CD4-positive, alpha-beta T cell (primary cell): ENCODE measurements around the gene CDH8. TPM values are rescaled to one million over a fixed set of nuclear protein-coding genes. Genes with fewer than 3 reads are reported as not detected.

Source experiments
- ATAC-seq: fragments of 200-7000 bp; cut with Tn5 transposase; one replicate; pipeline ENCODE4 v1.10.0; 2022; ENCODE audit warnings: mild to moderate bottlenecking; ENCODE audit not compliant: poor library complexity
- CTCF ChIA-PET: fragments of 350-600 bp; sonication (Branson Sonifier 250); formaldehyde crosslinking; loops from one replicate; lab custom pipeline; 2021; ENCODE audit warnings: antibody characterized with exemption, inconsistent platforms; lab: Charles Lee
- POLR2A ChIA-PET: fragments of 350-600 bp; sonication (Branson Sonifier 250); formaldehyde crosslinking; loops from one replicate; lab custom pipeline; 2021; ENCODE audit warnings: antibody characterized with exemption, inconsistent platforms; lab: Charles Lee
- DNase-seq, 14 experiments: peaks; one replicate each; pipeline ENCODE4 v3.0.0-alpha.2; 2013 to 2020; ENCODE audit warnings: mixed read lengths in 2 of 14
- H3K27ac ChIP-seq, 2 donors: one replicate each; pipeline versions ENCODE4 v1.5.1 to v1.7.0; 2013; ENCODE audit warnings: low read length in 2 of 2, low read depth in 1 of 2, mild to moderate bottlenecking in 1 of 2
- H3K27me3 ChIP-seq, 2 experiments: 1 replicate in 1 of 2; 2 replicates in 1 of 2; pipeline versions ENCODE4 v1.6.1 to v1.7.0; 2013; ENCODE audit warnings: low read length in 2 of 2, control low read depth in 1 of 2, mild to moderate bottlenecking in 1 of 2, moderate library complexity in 1 of 2; ENCODE audit not compliant: insufficient read depth in 2 of 2, control insufficient read depth in 1 of 2
- H3K36me3 ChIP-seq: one replicate; pipeline ENCODE4 v1.6.1; 2013; ENCODE audit warnings: low read length, control low read depth; ENCODE audit not compliant: insufficient read depth
- H3K4me1 ChIP-seq: one replicate; pipeline ENCODE4 v1.6.1; 2013; ENCODE audit warnings: low read length, control low read depth; ENCODE audit not compliant: insufficient read depth
- H3K4me3 ChIP-seq: one replicate; pipeline ENCODE4 v1.5.1; 2013; ENCODE audit warnings: mild to moderate bottlenecking, low read length, moderate library complexity
- H3K9me3 ChIP-seq, 2 experiments: 1 replicate in 1 of 2; 2 replicates in 1 of 2; pipeline versions ENCODE4 v1.6.1 to v1.7.0; 2013; ENCODE audit warnings: low read length in 2 of 2, mild to moderate bottlenecking in 2 of 2, control low read depth in 1 of 2, moderate library complexity in 1 of 2; ENCODE audit not compliant: control insufficient read depth in 1 of 2, insufficient read depth in 1 of 2
- H3K27ac Mint-ChIP-seq: one replicate; pipeline ENCODE4 v1.8.0; 2020; ENCODE audit warnings: mixed read lengths
- H3K27me3 Mint-ChIP-seq: one replicate; pipeline ENCODE4 v1.8.0; 2021; ENCODE audit warnings: mixed read lengths
- H3K36me3 Mint-ChIP-seq: one replicate; pipeline ENCODE4 v1.8.0; 2021; ENCODE audit warnings: low read depth, mixed read lengths
- H3K4me1 Mint-ChIP-seq: one replicate; pipeline ENCODE4 v1.8.0; 2021; ENCODE audit warnings: low read depth, mixed read lengths
- H3K4me3 Mint-ChIP-seq: one replicate; pipeline ENCODE4 v1.8.0; 2020; ENCODE audit warnings: mild to moderate bottlenecking, mixed read lengths
- H3K9me3 Mint-ChIP-seq: one replicate; pipeline ENCODE4 v1.8.0; 2020; ENCODE audit warnings: mixed read lengths
- intact Hi-C, 2 experiments: fragments of 100-400 bp; cut with DNase I in 1 of 2; cut with micrococcal nuclease in 1 of 2; formaldehyde crosslinking; loops; one replicate each; pipeline versions ENCODE4 v1.15.1 to v1.9.0; 2023 to 2025; cut with DNase I, micrococcal nuclease
- total RNA-seq, 174 experiments: library from RNA in 2 of 174; stranded (reverse) in 2 of 174; gene quantifications; one replicate each; pipeline ENCODE4 v1.2.3 and lab custom pipeline; 2021 to 2026
- TF ChIP-seq, protein P1 (sequence below): fragments of 200-600 bp; IDR thresholded peaks from one replicate; pipeline ENCODE4 v1.8.0; 2022; ENCODE audit warnings: antibody characterized with exemption, mild to moderate bottlenecking

Gene CDH8
- total RNA-seq, 2 experiments from 2014 or later: not detected

- no peaks in the 10 kb centered on the region for H3K27me3 Mint-ChIP-seq
- H3K4me1 ChIP-seq: no peaks in the 10 kb centered on the region
- TF ChIP-seq, protein P1, sequence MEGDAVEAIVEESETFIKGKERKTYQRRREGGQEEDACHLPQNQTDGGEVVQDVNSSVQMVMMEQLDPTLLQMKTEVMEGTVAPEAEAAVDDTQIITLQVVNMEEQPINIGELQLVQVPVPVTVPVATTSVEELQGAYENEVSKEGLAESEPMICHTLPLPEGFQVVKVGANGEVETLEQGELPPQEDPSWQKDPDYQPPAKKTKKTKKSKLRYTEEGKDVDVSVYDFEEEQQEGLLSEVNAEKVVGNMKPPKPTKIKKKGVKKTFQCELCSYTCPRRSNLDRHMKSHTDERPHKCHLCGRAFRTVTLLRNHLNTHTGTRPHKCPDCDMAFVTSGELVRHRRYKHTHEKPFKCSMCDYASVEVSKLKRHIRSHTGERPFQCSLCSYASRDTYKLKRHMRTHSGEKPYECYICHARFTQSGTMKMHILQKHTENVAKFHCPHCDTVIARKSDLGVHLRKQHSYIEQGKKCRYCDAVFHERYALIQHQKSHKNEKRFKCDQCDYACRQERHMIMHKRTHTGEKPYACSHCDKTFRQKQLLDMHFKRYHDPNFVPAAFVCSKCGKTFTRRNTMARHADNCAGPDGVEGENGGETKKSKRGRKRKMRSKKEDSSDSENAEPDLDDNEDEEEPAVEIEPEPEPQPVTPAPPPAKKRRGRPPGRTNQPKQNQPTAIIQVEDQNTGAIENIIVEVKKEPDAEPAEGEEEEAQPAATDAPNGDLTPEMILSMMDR: no peak
- H3K27ac ChIP-seq: no peak overlapping the region
- H3K36me3 Mint-ChIP-seq: no peaks in the 10 kb centered on the region
- H3K4me1 Mint-ChIP-seq: no peaks in the 10 kb centered on the region
- H3K27me3 ChIP-seq: no peaks in the 10 kb centered on the region
- H3K4me3 Mint-ChIP-seq: no peak overlapping the region
- H3K4me3 ChIP-seq: no peak overlapping the region
- ChIA-PET CTCF (no interaction called here), POLR2A (no interaction called here)
- H3K36me3 ChIP-seq: no peaks in the 10 kb centered on the region
- H3K9me3 ChIP-seq: peaks cover 6 to 9% of the 10 kb centered on the region in 2 experiments
- H3K27ac Mint-ChIP-seq: no peak overlapping the region
- DNase-seq (no peak), ATAC-seq (no peak)
- H3K9me3 Mint-ChIP-seq: peaks cover 25% of the 10 kb centered on the region
- intact Hi-C loops: no loop called here
These were observed 83.4 kb downstream of the CDH8 start for GRCh38 chr16:61952841-61953240.

GRCh38 chr16:61948414-61948813 is 87.8 kb downstream of the CDH8 start:
- no peaks in the 10 kb centered on the region for H3K36me3 Mint-ChIP-seq
- POLR2A ChIA-PET: no interaction called here

DNA sequence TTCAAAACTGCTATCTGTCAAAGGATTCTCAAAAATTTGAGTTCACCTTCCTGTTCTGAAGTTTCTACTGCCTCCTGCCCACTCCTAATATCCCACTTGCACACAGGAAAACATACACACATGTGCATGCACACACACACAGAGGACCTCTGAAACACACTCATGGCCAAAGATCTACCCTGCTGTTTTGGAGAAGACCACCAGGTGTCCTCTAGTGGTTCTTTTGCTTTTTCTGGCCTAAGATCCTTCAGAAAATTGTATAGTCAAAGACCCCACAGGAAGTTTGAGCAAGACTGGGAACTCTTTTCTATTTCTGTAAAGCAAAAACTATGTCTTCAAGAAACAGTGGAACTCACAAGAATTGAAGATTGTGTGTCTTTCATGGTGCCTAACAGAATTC is 90.2 kb downstream of the CDH8 start:
- TF ChIP-seq, protein P1: no peak
- no peak overlapping the region for H3K4me3 ChIP-seq
- POLR2A ChIA-PET: no interaction called here
- no peaks in the 10 kb centered on the region for H3K4me1 Mint-ChIP-seq
- peaks cover 20% of the 10 kb centered on the region for H3K9me3 Mint-ChIP-seq
- no peaks in the 10 kb centered on the region for H3K36me3 Mint-ChIP-seq
- H3K4me1 ChIP-seq: no peaks in the 10 kb centered on the region
- intact Hi-C loops: no loop called here
- CTCF ChIA-PET: no interaction called here
- DNase-seq (no peak), ATAC-seq (no peak)
- peaks cover 5 to 6% of the 10 kb centered on the region in 2 experiments for H3K9me3 ChIP-seq
- no peaks in the 10 kb centered on the region for H3K27me3 Mint-ChIP-seq
- no peaks in the 10 kb centered on the region for H3K36me3 ChIP-seq
- H3K4me3 Mint-ChIP-seq: no peak overlapping the region
- H3K27ac Mint-ChIP-seq: no peak overlapping the region
- no peak overlapping the region for H3K27ac ChIP-seq
- H3K27me3 ChIP-seq: no peaks in the 10 kb centered on the region

More at GRCh38 chr16:61948414-61948813, 87.8 kb downstream of the CDH8 start:
- Histone ChIP-seq H3K9me3 (peaks cover 6% of the 10 kb centered on the region in 2 experiments), H3K4me3 (no peak overlapping the region), H3K27ac (no peak overlapping the region), H3K4me1 (no peaks in the 10 kb centered on the region), H3K36me3 (no peaks in the 10 kb centered on the region), H3K27me3 (no peaks in the 10 kb centered on the region)
- H3K9me3 Mint-ChIP-seq: peaks cover 20% of the 10 kb centered on the region
- no peak overlapping the region for H3K4me3 Mint-ChIP-seq
- DNase-seq: no peak
- H3K4me1 Mint-ChIP-seq: no peaks in the 10 kb centered on the region
- H3K27me3 Mint-ChIP-seq: no peaks in the 10 kb centered on the region
- intact Hi-C loops: no loop called here
- TF ChIP-seq, protein P1: no peak
- no peak for ATAC-seq
- CTCF ChIA-PET: no interaction called here
- H3K27ac Mint-ChIP-seq: no peak overlapping the region
